Kidney (tissue), 14 donors: Measurements from ENCODE around the gene AKAP6. TPM values are rescaled to one million over a fixed set of nuclear protein-coding genes. Genes with fewer than 3 reads are reported as not detected.

Experiments
- DNase-seq, 5 donors: peaks; one replicate each; pipeline ENCODE4 v3.0.0-alpha.2; 2013 to 2020
- FAIRE-seq: peaks from 2 replicates; lab custom pipeline; 2012; peaks lifted over from hg19 to GRCh38; lab: Jason Lieb, UNC
- H3K27ac ChIP-seq, 2 donors: one replicate each; pipeline ENCODE4 v1.7.0; 2013; ENCODE audit warnings: low read depth in 2 of 2, low read length in 2 of 2, inconsistent platforms in 1 of 2
- H3K27me3 ChIP-seq: one replicate; pipeline ENCODE4 v1.7.1; 2013; ENCODE audit warnings: low read length, inconsistent platforms; ENCODE audit not compliant: control insufficient read depth, insufficient read depth
- H3K36me3 ChIP-seq, 3 donors: one replicate each; pipeline versions ENCODE4 v1.7.0 to v1.7.1; 2013; ENCODE audit warnings: low read length in 3 of 3, control low read depth in 1 of 3, inconsistent platforms in 1 of 3; ENCODE audit not compliant: insufficient read depth in 3 of 3, control insufficient read depth in 2 of 3
- H3K4me1 ChIP-seq, 3 donors: one replicate each; pipeline versions ENCODE4 v1.7.0 to v1.7.1; 2013; ENCODE audit warnings: low read length in 3 of 3, inconsistent platforms in 1 of 3, low read depth in 1 of 3; ENCODE audit not compliant: control insufficient read depth in 2 of 3, insufficient read depth in 2 of 3
- H3K4me3 ChIP-seq, 3 donors: one replicate each; pipeline versions ENCODE4 v1.7.0 to v1.8.1; 2013; ENCODE audit warnings: low read length in 3 of 3, control low read depth in 1 of 3, inconsistent platforms in 1 of 3
- H3K9ac ChIP-seq, 3 donors: one replicate each; pipeline versions ENCODE4 v1.7.0 to v1.7.1; 2013; ENCODE audit warnings: low read length in 3 of 3, control low read depth in 1 of 3, inconsistent platforms in 1 of 3
- H3K9me3 ChIP-seq, 3 donors: one replicate each; pipeline versions ENCODE4 v1.7.0 to v1.7.1; 2013; ENCODE audit warnings: low read length in 3 of 3, control low read depth in 1 of 3, inconsistent platforms in 1 of 3; ENCODE audit not compliant: control insufficient read depth in 2 of 3, insufficient read depth in 1 of 3
- CTCF ChIP-seq: IDR thresholded peaks from 3 replicates; pipeline ENCODE4 v1.5.1; 2012; ENCODE audit warnings: mild to moderate bottlenecking, moderate library complexity, borderline replicate concordance; ENCODE audit not compliant: insufficient read depth; ENCODE audit errors: extremely low read depth
- intact Hi-C: fragments of 100-400 bp; cut with DNase I; formaldehyde crosslinking; loops from one replicate; pipeline ENCODE4 v1.11.1; 2022
- polyA plus RNA-seq: library from polyadenylated mRNA; stranded (reverse); fragments of 350-450 nt; fragmentation: Illumina TruSeq; extraction: RNeasy Lipid Tissue Mini Kit (QIAGEN cat#74804); gene quantifications from one replicate; pipeline ENCODE4 v1.2.3, GENCODE V29; 2014; ENCODE audit warnings: low read depth, low replicate concordance; ENCODE audit not compliant: insufficient read depth
- total RNA-seq: library from RNA; stranded (reverse); fragmentation: NEBNext Ultra II Directional; extraction: Animal tissue kit (Norgen Biotek cat#: 25700); gene quantifications from one replicate; pipeline ENCODE4 v1.2.1, GENCODE V29; 2021
- donor health status: control.
- donor health status: control.
- donor health status: control.
- donor health status: control.
- donor health status: control.
- donor health status: DM: yes; HTN: yes; CAD: no.
- donor health status: Normal renal cell carcinoma (clear cell type).

Gene AKAP6
- total and polyA plus RNA-seq, 2 donors from 2014 or later, result 0.92 to 10.5 TPM

- no peak overlapping the region for H3K27ac ChIP-seq
- no peak for FAIRE-seq
- intact Hi-C loops, result no loop called here
These were observed 378.8 kb downstream of the AKAP6 start for GRCh38 chr14:32707742-32708500.

GRCh38 chr14:32709027-32709426 lies 379.9 kb downstream of the AKAP6 start:
- no peak overlapping the region for H3K9ac ChIP-seq
- H3K27ac ChIP-seq, result peak overlapping the region; percentile 43 to 49
- intact Hi-C loops, result no loop called here
- H3K36me3 ChIP-seq, result no peaks in the 10 kb centered on the region
- H3K4me1 ChIP-seq, result peaks cover 0 to 3% (median 0%) of the 10 kb centered on the region in 3 donors
- no peak for TF ChIP-seq CTCF
- peak; percentile 59 for FAIRE-seq
- no peak overlapping the region for H3K4me3 ChIP-seq
- H3K9me3 ChIP-seq, result no peaks in the 10 kb centered on the region
- DNase-seq, result peak in 2 of 5 donors; percentile 58 to 83
- no peaks in the 10 kb centered on the region for H3K27me3 ChIP-seq

More at GRCh38 chr14:32707742-32708500, 378.8 kb downstream of the AKAP6 start:
- H3K9ac ChIP-seq, result no peak overlapping the region
- H3K4me3 ChIP-seq, result no peak overlapping the region
- no peak for DNase-seq
- peaks cover 0 to 3% (median 0%) of the 10 kb centered on the region in 3 donors for H3K4me1 ChIP-seq
- H3K27me3 ChIP-seq, result no peaks in the 10 kb centered on the region
- no peaks in the 10 kb centered on the region for H3K9me3 ChIP-seq
- no peaks in the 10 kb centered on the region for H3K36me3 ChIP-seq
- no peak for TF ChIP-seq CTCF

GRCh38 chr14:32710231-32710671 lies 381.2 kb downstream of the AKAP6 start:
- no peaks in the 10 kb centered on the region for H3K27me3 ChIP-seq
- peak overlapping the region in 1 of 3 donors; percentile 12 for H3K4me3 ChIP-seq
- peaks cover 0 to 3% (median 0%) of the 10 kb centered on the region in 3 donors for H3K4me1 ChIP-seq
- no peak overlapping the region for H3K9ac ChIP-seq
- DNase-seq, result peak in 1 of 5 donors; percentile 33
- intact Hi-C loops, result no loop called here
- H3K9me3 ChIP-seq, result no peaks in the 10 kb centered on the region
- no peak overlapping the region for H3K27ac ChIP-seq
- no peak for TF ChIP-seq CTCF
- FAIRE-seq, result no peak
- H3K36me3 ChIP-seq, result no peaks in the 10 kb centered on the region
